Endothelial cell of umbilical vein (primary cell): ENCODE measurements around the gene PRRT1. TPM values are rescaled to one million over a fixed set of nuclear protein-coding genes. Genes with fewer than 3 reads are reported as not detected.

Source experiments
- BruUV-seq: library from RNA; stranded (reverse); fragments of 400-500 nt; replicated peaks from 2 replicates; lab custom pipeline; 2021; lab: Mats Ljungman, UMichigan
- CTCF ChIA-PET: fragments of 300-600, 350-600 bp; sonication (Branson Sonifier 250); formaldehyde crosslinking; loops from one replicate; lab custom pipeline; 2021; ENCODE audit warnings: antibody characterized with exemption, inconsistent platforms; lab: Charles Lee
- POLR2A ChIA-PET: fragments of 300-600, 350-600 bp; sonication (Branson Sonifier 250); formaldehyde crosslinking; loops from one replicate; lab custom pipeline; 2021; ENCODE audit warnings: antibody characterized with exemption, inconsistent platforms; lab: Charles Lee
- DNase-seq: peaks from one replicate; pipeline ENCODE4 v3.0.0-alpha.2; 2011; ENCODE audit warnings: low read depth, low spot score
- FAIRE-seq: peaks from 2 replicates; lab custom pipeline; 2011; peaks lifted over from hg19 to GRCh38; lab: Jason Lieb, UNC
- H2AFZ ChIP-seq: 2 replicates; pipeline ENCODE4 v1.6.0; 2012; ENCODE audit warnings: low read depth, low read length, control low read depth, inconsistent platforms
- H3K27ac ChIP-seq: 2 replicates; pipeline ENCODE4 v1.5.1; 2011; ENCODE audit warnings: low read depth, mild to moderate bottlenecking, control low read depth, low read length, moderate library complexity; ENCODE audit not compliant: insufficient read depth
- H3K27me3 ChIP-seq, 2 experiments: 2 replicates each; pipeline versions ENCODE4 v1.6.0 to v1.6.1; 2011; ENCODE audit warnings: low read length in 2 of 2, mixed read lengths in 1 of 2; ENCODE audit not compliant: control insufficient read depth in 2 of 2, insufficient read depth in 2 of 2
- H3K36me3 ChIP-seq, 2 experiments: 2 replicates in 1 of 2; 3 replicates in 1 of 2; pipeline ENCODE4 v1.5.1; 2011; ENCODE audit warnings: low read length in 2 of 2, mild to moderate bottlenecking in 1 of 2, moderate library complexity in 1 of 2; ENCODE audit not compliant: control insufficient read depth in 2 of 2, insufficient read depth in 2 of 2; ENCODE audit errors: extremely low read depth in 1 of 2
- H3K4me1 ChIP-seq: 3 replicates; pipeline ENCODE4 v1.5.1; 2011; ENCODE audit warnings: mild to moderate bottlenecking, low read length; ENCODE audit not compliant: control insufficient read depth, insufficient read depth; ENCODE audit errors: extremely low read depth
- H3K4me2 ChIP-seq: 2 replicates; pipeline ENCODE4 v1.6.1; 2011; ENCODE audit warnings: low read length, control low read depth, mixed read lengths; ENCODE audit not compliant: insufficient read depth
- H3K4me3 ChIP-seq, 3 experiments: fragments of 200-600 bp in 1 of 3; sonication (generic), shearing (Covaris generic) in 1 of 3; replicated peaks in 1 of 3; 2 replicates each; pipeline ENCODE4 v1.5.1; 2011 to 2016; ENCODE audit warnings: control low read depth in 3 of 3, low read length in 3 of 3, mild to moderate bottlenecking in 2 of 3, inconsistent platforms in 1 of 3, low read depth in 1 of 3, moderate library complexity in 1 of 3; ENCODE audit not compliant: insufficient read depth in 1 of 3
- H3K79me2 ChIP-seq: 2 replicates; pipeline ENCODE4 v1.6.0; 2012; ENCODE audit warnings: low read length, inconsistent platforms; ENCODE audit not compliant: control insufficient read depth, insufficient read depth
- H3K9ac ChIP-seq: replicated peaks from 2 replicates; pipeline ENCODE3; 2011; ENCODE audit warnings: low read length, control low read depth; ENCODE audit not compliant: insufficient read depth; ENCODE audit errors: extremely low read depth
- H3K9me1 ChIP-seq: replicated peaks from 3 replicates; pipeline ENCODE4 v1.6.0; 2011; ENCODE audit warnings: mild to moderate bottlenecking, low read length; ENCODE audit not compliant: control insufficient read depth, insufficient read depth; ENCODE audit errors: extremely low read depth
- H3K9me3 ChIP-seq: replicated peaks from 2 replicates; pipeline ENCODE4 v1.5.1; 2012; ENCODE audit warnings: low read length, inconsistent platforms; ENCODE audit not compliant: control insufficient read depth, insufficient read depth
- H4K20me1 ChIP-seq: replicated peaks from 2 replicates; pipeline ENCODE3; 2011; ENCODE audit warnings: mild to moderate bottlenecking, low read length; ENCODE audit not compliant: control insufficient read depth, insufficient read depth; ENCODE audit errors: extremely low read depth
- EZH2 ChIP-seq: IDR thresholded peaks from 2 replicates; pipeline ENCODE4 v1.6.1; 2012; ENCODE audit warnings: borderline replicate concordance, low read depth, mild to moderate bottlenecking, moderate library complexity, low read length, inconsistent platforms; ENCODE audit not compliant: severe bottlenecking
- FOS ChIP-seq: IDR thresholded peaks from 2 replicates; pipeline ENCODE4 v1.6.1; 2011; ENCODE audit warnings: mild to moderate bottlenecking, low read length, moderate library complexity, borderline replicate concordance; ENCODE audit not compliant: insufficient read depth
- GATA2 ChIP-seq: IDR thresholded peaks from 2 replicates; pipeline ENCODE4 v1.7.0; 2011; ENCODE audit warnings: low read depth, mild to moderate bottlenecking, moderate library complexity, mixed read lengths, low read length; ENCODE audit not compliant: insufficient read length, insufficient read depth
- POLR2A ChIP-seq: IDR thresholded peaks from 2 replicates; pipeline ENCODE4 v1.6.1; 2012; ENCODE audit warnings: low read depth, mild to moderate bottlenecking, control low read depth, low read length
- dilution Hi-C: fragments of 300-500 bp; cut with MboI; formaldehyde crosslinking; loops from one replicate; pipeline ENCODE4 v1.15.0; 2019; ENCODE audit warnings: low sequenced_read_pairs; ENCODE audit not compliant: extremely low pct_ligation_motif_present
- intact Hi-C: fragments of 100-400 bp; cut with micrococcal nuclease; formaldehyde crosslinking; loops from one replicate; pipeline ENCODE4 v1.10.0; 2022
- polyA plus RNA-seq, 4 experiments: library from polyadenylated mRNA; depleted of rRNA in 3 of 4; stranded (reverse) in 3 of 4; unstranded in 1 of 4; fragments of >200 nt; gene quantifications; 2 replicates each; pipeline versions ENCODE4 v1.2.1 to v1.2.3, GENCODE V29; 2011 to 2012; ENCODE audit warnings: missing spikeins in 1 of 4
- total RNA-seq: library from RNA; stranded (reverse); gene quantifications from 2 replicates; pipeline ENCODE4 v1.2.3, GENCODE V29; 2021
- TF ChIP-seq, protein P1 (sequence below): IDR thresholded peaks from 2 replicates; pipeline ENCODE4 v1.6.1; 2011; ENCODE audit not compliant: insufficient read depth, insufficient read length

PRRT1 gene
- total and polyA plus RNA-seq, 2 donors (not counting 3 experiments of a cell fraction or from before 2014, with no cell fraction given) = 0.55 to 1.3 TPM

DNA sequence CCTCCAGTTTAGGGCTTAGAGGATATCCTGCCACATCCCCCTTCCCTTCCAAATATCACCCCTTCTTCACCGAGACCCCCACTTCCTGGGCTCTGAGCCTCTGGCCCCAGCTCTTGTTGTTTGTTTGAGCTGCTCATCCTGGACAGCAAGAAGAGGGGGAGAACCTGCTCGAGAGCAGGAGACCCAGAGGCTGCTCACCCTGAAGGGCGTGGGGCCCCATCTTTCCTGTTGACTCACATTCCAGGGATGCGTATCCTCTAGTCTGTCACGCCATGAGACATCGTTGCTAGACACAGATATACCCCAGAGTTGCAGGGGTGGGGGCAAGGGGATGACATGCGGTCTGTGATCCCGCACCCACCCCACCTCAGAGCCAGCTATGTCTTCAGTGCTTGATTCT lies 36.9 kb downstream of the PRRT1 start:
- intact Hi-C loops = loop anchor here (10.0 kb wide), 1 partner anchor 300 kb away; no protein-coding TSS in a partner anchor
- Histone ChIP-seq H3K4me3 (no peak overlapping the region), H3K4me1 (no peaks in the 10 kb centered on the region), H3K27ac (no peak overlapping the region), H3K9ac (no peak overlapping the region), H3K27me3 (peaks cover 2 to 3% of the 10 kb centered on the region in 2 experiments), H4K20me1 (no peaks in the 10 kb centered on the region), H3K9me3 (no peaks in the 10 kb centered on the region), H3K9me1 (no peaks in the 10 kb centered on the region), H3K79me2 (no peaks in the 10 kb centered on the region), H2AFZ (no peak overlapping the region), H3K4me2 (no peak overlapping the region), H3K36me3 (peaks cover 14 to 39% of the 10 kb centered on the region in 2 experiments)
- FAIRE-seq = no peak
- TF ChIP-seq, protein P1, sequence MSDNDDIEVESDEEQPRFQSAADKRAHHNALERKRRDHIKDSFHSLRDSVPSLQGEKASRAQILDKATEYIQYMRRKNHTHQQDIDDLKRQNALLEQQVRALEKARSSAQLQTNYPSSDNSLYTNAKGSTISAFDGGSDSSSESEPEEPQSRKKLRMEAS = no peak
- TF ChIP-seq FOS (no peak), POLR2A (no peak), EZH2 (no peak), GATA2 (no peak)
- ChIA-PET CTCF (interaction anchor here (1.0 kb wide), 1 partner anchor 78 kb away, joined by 3 read pairs; the partner anchor contains the start of gene GPSM3), POLR2A (interaction anchor here (0.8 kb wide), 1 partner anchor 444 kb away, joined by 4 read pairs; no protein-coding TSS in a partner anchor)
- DNase-seq = no peak
- dilution Hi-C loops = no loop called here
- no TSS peak for BruUV-seq

DNA sequence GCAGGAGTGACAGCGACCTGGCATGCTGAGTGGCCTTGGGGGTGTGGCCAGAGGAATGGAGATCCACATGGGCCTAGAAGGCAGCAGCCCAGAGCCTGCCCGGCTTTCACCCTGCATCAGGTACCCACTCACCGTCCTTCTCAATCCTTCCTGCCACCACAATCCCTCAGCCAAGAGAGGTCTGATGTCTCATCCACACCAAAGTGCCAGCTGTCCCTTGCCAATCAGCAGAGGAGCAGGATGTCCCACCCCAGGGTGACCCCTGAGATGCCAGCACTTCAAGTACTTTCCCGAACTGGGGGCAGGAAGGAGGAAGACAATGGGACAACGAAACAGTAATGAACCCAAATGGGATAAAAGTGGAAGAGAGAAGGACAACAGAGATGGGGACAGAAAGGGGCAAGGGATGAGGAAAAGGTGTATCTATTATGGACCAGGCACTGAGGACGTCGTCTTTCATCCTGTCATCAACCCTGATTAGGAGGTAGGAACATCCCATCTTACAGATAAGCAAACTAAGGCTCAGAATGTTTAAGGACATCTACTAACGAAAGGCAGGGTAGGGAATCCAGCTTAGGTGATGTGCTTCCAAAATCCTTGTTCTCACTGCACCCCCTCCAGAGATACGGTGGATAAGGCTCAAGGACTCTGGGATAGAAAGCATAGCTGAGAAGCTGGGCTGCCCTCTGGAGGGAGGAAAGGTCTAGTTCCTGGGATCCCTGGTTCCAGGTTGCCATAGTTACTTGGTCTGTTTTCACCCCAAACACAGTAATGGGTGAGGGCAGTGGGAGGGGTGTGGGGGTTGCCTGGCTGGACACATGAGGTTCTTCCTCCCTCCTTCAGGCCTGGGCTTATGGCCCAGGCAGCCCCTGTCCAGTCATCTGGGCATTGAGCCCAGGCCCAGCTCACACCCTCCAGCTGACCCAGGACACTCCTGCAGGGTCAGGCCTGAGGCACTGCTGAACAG lies 38.1 kb downstream of the PRRT1 start:
- H3K9me3 ChIP-seq = no peaks in the 10 kb centered on the region
- H3K9me1 ChIP-seq = no peaks in the 10 kb centered on the region
- no peak overlapping the region for H3K27ac ChIP-seq
- no peak overlapping the region for H2AFZ ChIP-seq
- TF ChIP-seq GATA2 (no peak), EZH2 (no peak)
- H3K4me3 ChIP-seq = no peak overlapping the region
- H3K36me3 ChIP-seq = peaks cover 14 to 35% of the 10 kb centered on the region in 2 experiments
- no peaks in the 10 kb centered on the region for H3K4me1 ChIP-seq
- no peaks in the 10 kb centered on the region for H4K20me1 ChIP-seq
- no peaks in the 10 kb centered on the region for H3K79me2 ChIP-seq
- no peak for DNase-seq
- H3K4me2 ChIP-seq = no peak overlapping the region
- ChIA-PET POLR2A (interaction anchor here (1.2 kb wide), 1 partner anchor 858 kb away, joined by 3 read pairs; no protein-coding TSS in a partner anchor), CTCF (no interaction called here)
- no TSS peak for BruUV-seq
- H3K27me3 ChIP-seq = peaks cover 8 to 10% of the 10 kb centered on the region in 2 experiments
- no peak for FAIRE-seq
- no peak overlapping the region for H3K9ac ChIP-seq
- dilution Hi-C loops (no loop called here), intact Hi-C loops (loop anchor here (10.0 kb wide), 1 partner anchor 301 kb away; no protein-coding TSS in a partner anchor)
